OCI-LY7 (cell line): Measurements from ENCODE around the gene SCARF2.

Source experiments
- CTCF ChIP-seq: fragments of 200-600 bp; sonication (generic); conservative IDR thresholded peaks from 2 replicates; pipeline ENCODE4 v1.5.1; 2014; ENCODE audit warnings: mild to moderate bottlenecking, antibody characterized with exemption, low read length, moderate library complexity, mixed read lengths
- EZH2phosphoT487 ChIP-seq: fragments of 200-600 bp; sonication (generic); IDR thresholded peaks from 2 replicates; pipeline ENCODE4 v1.6.1; 2018; ENCODE audit warnings: low read depth, borderline replicate concordance, mild to moderate bottlenecking, mixed run types, antibody characterized with exemption, low read length, moderate library complexity, mixed read lengths

- no peak for TF ChIP-seq CTCF
- no peak for TF ChIP-seq EZH2phosphoT487
Observed at GRCh38 chr22:20459862-20460261, 22.2 kb upstream of the SCARF2 start.
